Activated CD4-positive, CD25-positive, alpha-beta regulatory T cell (primary cell): Measurements from ENCODE around the gene PRKD2.
A peak's percentile ranks its signal among the peaks of the same experiment; 100 is the strongest.
"Not testable (repeated sequence)": the region's sequence is repeated elsewhere in the genome, so short reads cannot be mapped to it uniquely, and the experiment has no call there.

ENCODE experiments used
- DNase-seq, 4 experiments: peaks; one replicate each; lab custom pipeline; 2025; lab: John Stamatoyannopoulos, UW

The PRKD2 gene

GRCh38 chr19:46724468-46724867 is 7.6 kb upstream of the PRKD2 start:
- no peak for DNase-seq

GRCh38 chr19:46723471-46723870 is 6.6 kb upstream of the PRKD2 start:
- no peak for DNase-seq

- no peak for DNase-seq
These were observed 6.1 kb upstream of the PRKD2 start for GRCh38 chr19:46723023-46723461.

GRCh38 chr19:46722421-46723022 is 5.6 kb upstream of the PRKD2 start:
- DNase-seq, result no peak

GRCh38 chr19:46722004-46722380 is 5.1 kb upstream of the PRKD2 start:
- DNase-seq, result no peak

- no peak for DNase-seq
These were observed 4.5 kb upstream of the PRKD2 start for GRCh38 chr19:46721269-46722003.

- no peak for DNase-seq
These were observed 3.8 kb upstream of the PRKD2 start for GRCh38 chr19:46720503-46721239.

- DNase-seq, result no peak
These were observed 3.0 kb upstream of the PRKD2 start for GRCh38 chr19:46719629-46720502.

- no peak for DNase-seq
These were observed 2.2 kb upstream of the PRKD2 start for GRCh38 chr19:46718934-46719622.

- peak in 2 of 4 experiments; percentile 33 to 34 for DNase-seq
These were observed 1.4 kb upstream of the PRKD2 start for GRCh38 chr19:46718157-46718933.

GRCh38 chr19:46717716-46718143 is 816 bp upstream of the PRKD2 start:
- DNase-seq, result no peak

- no peak for DNase-seq
These were observed 261 bp downstream of the PRKD2 start for GRCh38 chr19:46716672-46717033.

GRCh38 chr19:46715975-46716671 is 791 bp downstream of the PRKD2 start:
- no peak for DNase-seq

- DNase-seq, result no peak
These were observed 1.3 kb downstream of the PRKD2 start for GRCh38 chr19:46715620-46715974.

- peak; percentile 43 to 71 (median 52) for DNase-seq
These were observed 2.3 kb downstream of the PRKD2 start for GRCh38 chr19:46714444-46715106.

GRCh38 chr19:46713781-46714443 is 3.0 kb downstream of the PRKD2 start:
- DNase-seq, result peak in 3 of 4 experiments; percentile 46 to 71 (median 59)

- DNase-seq, result not testable (repeated sequence)
These were observed 4.1 kb downstream of the PRKD2 start for GRCh38 chr19:46712768-46713338.

GRCh38 chr19:46710687-46711086 is 6.2 kb downstream of the PRKD2 start:
- DNase-seq, result no peak
